ENCODE data around the gene ZNF341. TPM values are rescaled to one million over a fixed set of nuclear protein-coding genes. Genes with fewer than 3 reads are reported as not detected.

Gene ZNF341
- total and polyA plus RNA-seq, 2 experiments from 2014 or later = 2.3 to 2.8 TPM

DNA sequence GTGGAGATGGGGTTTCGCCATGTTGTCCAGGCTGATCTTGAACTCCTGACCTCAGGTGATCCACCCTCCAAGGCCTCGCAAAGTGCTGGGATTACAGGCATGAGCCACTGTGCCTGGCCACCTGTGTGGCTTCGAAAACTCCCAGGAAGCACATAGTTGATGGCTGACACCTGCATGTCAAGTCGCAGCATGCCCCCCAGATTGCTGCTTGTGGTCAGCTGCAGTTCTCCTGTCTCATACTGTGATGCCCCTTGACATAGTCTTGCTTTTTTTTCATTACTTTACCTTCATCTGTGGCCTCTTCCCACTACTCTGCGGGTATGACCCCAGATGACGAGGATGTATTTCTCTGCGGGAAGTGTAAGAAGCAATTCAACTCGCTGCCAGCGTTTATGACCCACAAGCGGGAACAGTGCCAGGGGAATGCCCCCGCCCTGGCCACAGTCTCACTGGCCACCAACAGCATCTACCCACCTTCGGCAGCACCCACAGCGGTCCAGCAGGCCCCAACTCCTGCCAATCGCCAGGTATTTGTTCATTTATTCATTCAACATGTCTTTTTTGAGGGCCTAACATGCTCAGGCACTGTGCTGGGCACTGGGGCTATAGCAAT lies 13.1 kb downstream of the ZNF341 start:
- Histone ChIP-seq H3K4me1 (ENCODE audit: insufficient read depth) (no peaks in the 10 kb centered on the region), H3K9me3 (ENCODE audit: low read depth) (no peaks in the 10 kb centered on the region), H3K79me2 (ENCODE audit: insufficient read depth) (no peaks in the 10 kb centered on the region), H3K36me3 (ENCODE audit: low read depth) (no peaks in the 10 kb centered on the region), H3K9ac (no peak overlapping the region), H3K4me3 (no peak overlapping the region), H3K9me2 (ENCODE audit: insufficient read depth) (no peaks in the 10 kb centered on the region), H3K27me3 (replicated peaks; ENCODE audit: insufficient read depth) (no peaks in the 10 kb centered on the region), H2AFZ (no peak overlapping the region), H3K4me2 (ENCODE audit: unreplicated experiment) (no peak overlapping the region), H4K20me1 (ENCODE audit: insufficient read depth) (no peaks in the 10 kb centered on the region), H3K27ac (no peak overlapping the region), H3F3A (ENCODE audit: insufficient read depth) (no peaks in the 10 kb centered on the region)
- in situ Hi-C loops (cut with MboI) = no loop called here
- TF ChIP-seq EZH2 (IDR thresholded peaks at IDR 0.05; ENCODE audit: insufficient read depth, poor library complexity, severe bottlenecking) = no peak
- TF ChIP-seq EZH2phosphoT487 (IDR thresholded peaks at IDR 0.05; ENCODE audit: insufficient read depth, low read depth) = no peak
- 89 to 90% methylated on average over 14 of the region's 14 CpGs for WGBS, 2 experiments (ENCODE audit: low coverage in 1 of 2, low lambda C conversion rate in 2 of 2, missing lambda C conversion rate in 2 of 2)
- DNase-seq = no peak

DNA sequence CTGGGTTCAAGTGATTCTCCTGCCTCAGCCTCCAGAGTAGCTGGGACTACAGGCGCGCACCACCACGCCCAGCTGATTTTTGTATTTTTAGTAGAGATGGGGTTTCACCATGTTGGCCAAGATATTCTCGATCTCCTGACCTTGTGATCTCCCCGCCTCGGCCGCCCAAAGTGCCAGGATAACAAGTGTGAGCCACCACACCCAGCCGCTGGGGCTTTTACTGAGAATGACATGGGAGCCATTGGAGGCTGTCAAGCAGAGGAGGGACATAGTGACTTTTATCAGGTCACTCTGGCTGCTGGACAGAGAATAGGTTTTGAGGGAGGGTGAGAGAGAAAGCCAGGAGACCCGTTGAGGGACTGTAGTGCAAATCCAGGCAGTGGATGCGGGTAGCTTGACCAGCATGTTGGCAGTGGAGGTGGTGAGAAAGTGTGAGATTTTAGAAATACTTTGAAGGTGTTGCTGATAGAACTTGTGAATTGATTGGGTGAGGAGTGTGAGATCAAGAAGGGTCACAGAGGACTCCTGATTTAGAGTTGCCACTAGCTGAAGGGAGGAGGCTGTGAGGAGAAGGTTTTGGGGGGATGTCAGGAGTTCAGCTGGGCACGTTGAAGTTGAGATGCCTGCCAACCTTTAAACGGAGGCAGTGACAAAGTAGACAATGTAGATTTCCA lies 14.7 kb downstream of the ZNF341 start:
- no peaks in the 10 kb centered on the region for H3K27me3 ChIP-seq (replicated peaks; ENCODE audit: insufficient read depth)
- DNase-seq = no peak
- H3F3A ChIP-seq (ENCODE audit: insufficient read depth) = no peaks in the 10 kb centered on the region
- in situ Hi-C loops (cut with MboI) = no loop called here
- H4K20me1 ChIP-seq (ENCODE audit: insufficient read depth) = no peaks in the 10 kb centered on the region
- H3K79me2 ChIP-seq (ENCODE audit: insufficient read depth) = no peaks in the 10 kb centered on the region
- H3K36me3 ChIP-seq (ENCODE audit: low read depth) = no peaks in the 10 kb centered on the region
- no peak overlapping the region for H2AFZ ChIP-seq
- H3K9ac ChIP-seq = no peak overlapping the region
- no peaks in the 10 kb centered on the region for H3K4me1 ChIP-seq (ENCODE audit: insufficient read depth)
- no peak overlapping the region for H3K4me2 ChIP-seq (ENCODE audit: unreplicated experiment)
- H3K27ac ChIP-seq = no peak overlapping the region
- no peak for TF ChIP-seq EZH2 (IDR thresholded peaks at IDR 0.05; ENCODE audit: insufficient read depth, poor library complexity, severe bottlenecking)
- TF ChIP-seq EZH2phosphoT487 (IDR thresholded peaks at IDR 0.05; ENCODE audit: insufficient read depth, low read depth) = no peak
- H3K9me2 ChIP-seq (ENCODE audit: insufficient read depth) = no peaks in the 10 kb centered on the region
- H3K4me3 ChIP-seq = no peak overlapping the region
- WGBS, 2 experiments (ENCODE audit: low coverage in 1 of 2, low lambda C conversion rate in 2 of 2, missing lambda C conversion rate in 2 of 2) = 79 to 87% methylated on average over 12 of the region's 12 CpGs
- no peaks in the 10 kb centered on the region for H3K9me3 ChIP-seq (ENCODE audit: low read depth)

DNA sequence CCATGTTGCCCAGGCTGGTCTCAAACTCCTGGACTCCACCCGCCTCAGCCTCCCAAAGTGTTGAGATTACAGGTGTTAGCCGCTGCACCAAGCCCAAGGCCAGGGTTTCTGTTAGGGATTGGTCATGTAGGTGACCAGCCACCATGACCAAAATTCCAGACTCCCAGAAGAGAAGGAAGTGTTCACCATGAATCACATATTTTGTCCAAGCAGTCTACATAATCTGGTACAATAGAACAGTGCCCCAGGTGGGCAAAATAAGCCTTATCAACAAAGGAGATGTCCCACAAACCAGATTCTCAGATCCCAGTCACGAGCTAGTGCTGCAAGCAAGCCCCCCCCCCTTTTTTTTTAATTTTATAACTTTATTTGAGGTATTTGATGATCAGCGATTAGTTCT lies 20.0 kb downstream of the ZNF341 start:
- no peaks in the 10 kb centered on the region for H3F3A ChIP-seq (ENCODE audit: insufficient read depth)
- no peaks in the 10 kb centered on the region for H3K27me3 ChIP-seq (replicated peaks; ENCODE audit: insufficient read depth)
- no peaks in the 10 kb centered on the region for H3K4me1 ChIP-seq (ENCODE audit: insufficient read depth)
- H3K36me3 ChIP-seq (ENCODE audit: low read depth) = no peaks in the 10 kb centered on the region
- H3K9ac ChIP-seq = no peak overlapping the region
- in situ Hi-C loops (cut with MboI) = no loop called here
- H3K9me2 ChIP-seq (ENCODE audit: insufficient read depth) = no peaks in the 10 kb centered on the region
- TF ChIP-seq EZH2 (IDR thresholded peaks at IDR 0.05; ENCODE audit: insufficient read depth, poor library complexity, severe bottlenecking) (no peak), EZH2phosphoT487 (IDR thresholded peaks at IDR 0.05; ENCODE audit: insufficient read depth, low read depth) (no peak)
- H3K79me2 ChIP-seq (ENCODE audit: insufficient read depth) = no peaks in the 10 kb centered on the region
- H3K27ac ChIP-seq = no peak overlapping the region
- H3K4me3 ChIP-seq = no peak overlapping the region
- no peak for DNase-seq
- no peaks in the 10 kb centered on the region for H4K20me1 ChIP-seq (ENCODE audit: insufficient read depth)
- H3K9me3 ChIP-seq (ENCODE audit: low read depth) = no peaks in the 10 kb centered on the region
- no peak overlapping the region for H3K4me2 ChIP-seq (ENCODE audit: unreplicated experiment)
- H2AFZ ChIP-seq = no peak overlapping the region
- WGBS, 2 experiments (ENCODE audit: low coverage in 1 of 2, low lambda C conversion rate in 2 of 2, missing lambda C conversion rate in 2 of 2) = 83 to 88% methylated on average over 4 of the region's 4 CpGs

DNA sequence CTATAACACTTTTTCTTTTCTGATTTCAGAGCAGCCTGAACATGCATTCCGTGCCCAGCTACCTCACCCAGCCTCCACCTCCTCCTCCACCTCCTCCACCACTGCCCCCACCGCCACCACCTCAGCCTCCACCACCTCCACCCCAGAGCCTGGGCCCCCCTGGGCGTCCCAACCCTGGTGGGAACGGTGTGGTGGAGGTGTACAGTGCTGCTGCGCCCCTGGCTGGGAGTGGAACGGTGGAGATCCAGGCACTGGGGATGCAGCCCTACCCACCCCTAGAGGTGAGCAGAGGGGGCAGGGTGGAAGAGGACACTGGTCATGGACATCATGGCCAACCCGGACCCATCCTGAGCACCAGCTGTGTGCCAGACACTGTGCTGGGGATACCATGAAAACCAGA lies 21.3 kb downstream of the ZNF341 start:
- H3K36me3 ChIP-seq (ENCODE audit: low read depth) = peaks cover 8% of the 10 kb centered on the region
- H3K4me1 ChIP-seq (ENCODE audit: insufficient read depth) = no peaks in the 10 kb centered on the region
- in situ Hi-C loops (cut with MboI) = no loop called here
- 92 to 93% methylated on average over 6 to 7 of the region's 7 CpGs for WGBS, 2 experiments (ENCODE audit: low coverage in 1 of 2, low lambda C conversion rate in 2 of 2, missing lambda C conversion rate in 2 of 2)
- no peak overlapping the region for H3K4me3 ChIP-seq
- H3K4me2 ChIP-seq (ENCODE audit: unreplicated experiment) = no peak overlapping the region
- H3K9me3 ChIP-seq (ENCODE audit: low read depth) = no peaks in the 10 kb centered on the region
- no peak overlapping the region for H3K27ac ChIP-seq
- no peak overlapping the region for H3K9ac ChIP-seq
- no peak for DNase-seq
- H2AFZ ChIP-seq = no peak overlapping the region
- H3F3A ChIP-seq (ENCODE audit: insufficient read depth) = no peaks in the 10 kb centered on the region
- H3K27me3 ChIP-seq (replicated peaks; ENCODE audit: insufficient read depth) = no peaks in the 10 kb centered on the region
- no peaks in the 10 kb centered on the region for H3K9me2 ChIP-seq (ENCODE audit: insufficient read depth)
- TF ChIP-seq EZH2 (IDR thresholded peaks at IDR 0.05; ENCODE audit: insufficient read depth, poor library complexity, severe bottlenecking) (no peak), EZH2phosphoT487 (IDR thresholded peaks at IDR 0.05; ENCODE audit: insufficient read depth, low read depth) (no peak)
- no peaks in the 10 kb centered on the region for H3K79me2 ChIP-seq (ENCODE audit: insufficient read depth)
- no peaks in the 10 kb centered on the region for H4K20me1 ChIP-seq (ENCODE audit: insufficient read depth)
